Omental fat pad (tissue), 4 donors: ENCODE results near the gene METRNL. TPM values are rescaled to one million over a fixed set of nuclear protein-coding genes. Genes with fewer than 3 reads are reported as not detected.

Source experiments
- ATAC-seq: fragments of 150-250 bp; one replicate; pipeline ENCODE4 v1.9.1; 2016; ENCODE audit warnings: mild to moderate bottlenecking, moderate library complexity; ENCODE audit not compliant: low FRiP score
- DNase-seq: peaks from one replicate; pipeline ENCODE4 v3.0.0-alpha.2; 2019; ENCODE audit warnings: low spot score
- CTCF ChIP-seq, 3 donors: fragments of 450-650 bp; IDR thresholded peaks; one replicate each; pipeline ENCODE4 v1.5.1; 2016 to 2017; ENCODE audit warnings: antibody characterized with exemption in 3 of 3, mild to moderate bottlenecking in 3 of 3, moderate library complexity in 2 of 3
- total RNA-seq, 4 donors: library from RNA; depleted of rRNA; stranded (reverse); fragments of >200 nt; gene quantifications; one replicate each; pipeline ENCODE4 v1.1.0, GENCODE V29; 2016

METRNL gene
- total RNA-seq, 4 donors from 2014 or later: 68.4 to 271 (median 99.9) TPM

DNA sequence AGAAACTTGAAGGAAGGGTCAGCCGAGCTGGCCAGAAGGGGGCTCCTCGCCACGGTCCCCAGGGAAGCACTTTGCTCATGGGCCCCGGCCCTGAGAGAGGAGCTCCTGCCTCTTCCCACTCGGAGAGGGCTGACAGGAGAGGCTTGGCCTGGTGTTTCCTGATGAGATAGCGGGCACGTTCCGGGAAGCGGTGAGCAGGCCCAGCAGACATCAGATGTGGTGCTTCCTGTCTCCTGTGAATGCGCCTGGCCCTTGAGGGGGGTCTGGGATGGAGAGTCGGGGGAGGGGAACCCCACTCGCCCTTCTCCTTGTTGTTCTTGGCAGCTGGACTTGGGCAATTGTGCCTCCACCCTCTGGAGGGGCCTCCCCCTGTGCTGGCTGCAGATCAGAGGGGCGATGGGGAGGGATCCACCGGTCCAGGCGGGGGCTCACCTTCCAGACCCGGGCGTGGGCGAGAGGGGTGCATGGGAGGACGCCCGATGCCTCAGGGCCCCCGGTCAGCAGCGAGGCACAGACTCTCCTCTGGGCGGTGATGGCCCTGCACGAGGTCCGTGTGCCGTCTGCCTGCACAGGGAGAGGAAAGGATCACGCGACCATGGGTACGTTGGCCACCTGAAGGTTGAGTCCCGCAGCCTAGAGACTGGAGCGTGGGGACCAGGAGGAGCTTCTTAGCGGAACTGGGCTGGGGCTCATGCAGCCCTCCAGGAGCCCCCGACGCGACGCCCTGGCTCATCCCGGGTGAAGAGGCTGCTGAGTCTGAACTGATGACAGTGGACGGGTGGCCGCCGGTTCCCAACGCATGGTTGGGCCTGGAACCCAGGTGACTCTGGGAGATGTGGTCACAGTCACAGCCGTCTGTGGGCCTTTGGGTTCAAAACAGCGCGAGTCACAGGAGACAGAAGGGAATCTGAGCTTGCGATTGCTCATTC, 25.4 kb downstream of the METRNL start:
- no peak for TF ChIP-seq CTCF (IDR thresholded peaks at IDR 0.05)
- no peak for DNase-seq
- no peak for ATAC-seq

- TF ChIP-seq CTCF (IDR thresholded peaks at IDR 0.05): no peak
- no peak for ATAC-seq
- no peak for DNase-seq
Measured at GRCh38 chr17:83105512-83105911, 26.1 kb downstream of the METRNL start.

GRCh38 chr17:83106056-83106588, 26.7 kb downstream of the METRNL start:
- DNase-seq (no peak), ATAC-seq (no peak)
- no peak for TF ChIP-seq CTCF (IDR thresholded peaks at IDR 0.05)

DNA sequence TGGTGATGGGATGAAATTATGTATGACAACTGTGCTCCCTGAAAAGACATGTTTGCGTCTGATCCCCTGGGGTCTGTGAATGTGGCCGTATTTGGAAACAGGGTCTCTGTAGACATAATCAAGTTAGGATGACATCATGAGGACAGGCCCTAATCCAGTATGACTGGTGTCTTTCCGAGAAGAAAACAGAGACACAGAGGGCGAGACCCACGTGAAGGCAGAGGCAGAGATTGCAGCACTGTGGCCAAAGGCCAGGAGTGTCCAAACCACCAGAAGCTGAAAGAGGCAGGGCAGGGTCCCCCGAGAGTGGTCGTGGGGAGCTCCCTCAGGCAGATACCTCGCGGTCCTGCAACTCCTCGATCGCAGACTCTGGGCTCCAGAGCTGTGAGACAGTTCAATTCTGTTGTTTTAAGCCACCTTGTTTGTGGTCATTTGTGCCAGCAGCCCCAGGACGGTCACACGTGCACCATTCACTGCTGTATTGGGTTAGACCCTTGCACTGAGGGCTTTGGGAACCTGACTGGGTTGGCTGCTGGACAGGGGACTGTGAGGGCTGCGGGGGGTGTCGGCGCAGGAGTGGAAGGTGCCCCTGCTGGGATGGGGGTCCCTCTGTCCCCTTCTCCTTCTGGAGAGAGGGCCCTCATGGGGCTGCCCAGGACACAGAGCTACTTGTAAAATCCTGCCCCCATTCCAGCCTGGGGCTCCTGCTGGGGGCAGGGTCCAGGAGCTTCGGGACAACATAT, 27.7 kb downstream of the METRNL start:
- no peak for ATAC-seq
- no peak for DNase-seq
- TF ChIP-seq CTCF (IDR thresholded peaks at IDR 0.05): no peak

DNA sequence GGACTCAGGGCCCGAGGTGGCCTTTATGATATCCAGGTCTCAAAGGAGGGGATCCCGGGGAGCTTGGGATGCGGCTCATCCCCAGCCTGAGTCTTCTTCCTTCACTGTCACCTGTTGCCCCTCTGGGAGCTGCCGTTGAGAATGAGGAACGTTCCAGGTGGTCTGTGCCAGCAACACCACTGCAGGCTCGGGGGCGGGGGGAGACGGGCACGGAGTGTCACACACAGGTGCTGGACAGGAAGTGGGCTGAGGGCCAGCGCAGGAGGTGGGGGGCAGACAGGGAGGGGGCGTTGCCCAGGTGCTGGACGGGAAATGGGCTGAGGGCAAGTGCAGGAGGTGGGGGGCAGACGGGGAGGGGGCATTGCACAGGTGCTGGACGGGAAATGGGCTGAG, 28.2 kb downstream of the METRNL start:
- DNase-seq (no peak), ATAC-seq (no peak)
- no peak for TF ChIP-seq CTCF (IDR thresholded peaks at IDR 0.05)

DNA sequence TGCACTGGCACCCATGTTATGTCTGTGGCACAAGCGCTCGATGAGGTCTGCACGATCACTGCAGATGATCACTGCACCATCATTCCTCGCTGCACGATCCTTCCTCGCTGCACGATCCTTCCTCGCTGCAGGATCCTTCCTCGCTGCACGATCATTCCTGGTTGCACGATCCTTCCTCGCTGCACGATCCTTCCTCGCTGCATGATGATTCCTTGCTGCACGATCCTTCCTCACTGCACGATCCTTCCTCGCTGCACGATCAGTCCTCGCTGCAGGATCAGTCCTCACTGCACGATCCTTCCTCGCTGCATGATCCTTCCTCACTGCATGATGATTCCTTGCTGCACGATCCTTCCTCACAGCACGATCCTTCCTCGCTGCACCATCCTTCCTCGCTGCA, 29.3 kb downstream of the METRNL start:
- ATAC-seq (no peak), DNase-seq (no peak)
- TF ChIP-seq CTCF (IDR thresholded peaks at IDR 0.05): no peak
